B cell (primary cell): ENCODE measurements around the gene NHSL1. TPM values are rescaled to one million over a fixed set of nuclear protein-coding genes. Genes with fewer than 3 reads are reported as not detected.

Source experiments
- ATAC-seq: fragments of 200-7000 bp; cut with Tn5 transposase; one replicate; pipeline ENCODE4 v1.10.0; 2021; ENCODE audit warnings: low read depth, mild to moderate bottlenecking, moderate number of reproducible peaks, moderate library complexity
- CTCF ChIA-PET: fragments of 350-600 bp; sonication (Branson Sonifier 250); formaldehyde crosslinking; loops from one replicate; lab custom pipeline; 2021; ENCODE audit warnings: antibody characterized with exemption, inconsistent platforms; lab: Charles Lee
- POLR2A ChIA-PET: fragments of 350-600 bp; sonication (Branson Sonifier 250); formaldehyde crosslinking; loops from one replicate; lab custom pipeline; 2021; ENCODE audit warnings: antibody characterized with exemption; lab: Charles Lee
- DNase-seq: peaks from one replicate; pipeline ENCODE4 v3.0.0; 2013
- H2AFZ ChIP-seq: 2 replicates; pipeline ENCODE4 v1.6.1; 2012; ENCODE audit warnings: mild to moderate bottlenecking, low read depth, low read length; ENCODE audit not compliant: insufficient read depth, poor library complexity, severe bottlenecking
- H3K27ac ChIP-seq, 2 donors: 1 replicate in 1 of 2; 2 replicates in 1 of 2; pipeline ENCODE4 v1.5.1; 2012 to 2013; ENCODE audit warnings: low read length in 2 of 2, mild to moderate bottlenecking in 2 of 2, moderate library complexity in 1 of 2
- H3K27me3 ChIP-seq, 4 experiments: fragments of 200-600 bp in 1 of 4; sonication (generic) in 1 of 4; replicated peaks in 1 of 4; 1 replicate in 2 of 4; 2 replicates in 2 of 4; pipeline versions ENCODE4 v1.6.1 to v1.7.0; 2013 to 2016; ENCODE audit warnings: low read length in 3 of 4, mild to moderate bottlenecking in 2 of 4, mixed read lengths in 1 of 4, moderate library complexity in 1 of 4; ENCODE audit not compliant: insufficient read depth in 4 of 4, control insufficient read depth in 3 of 4; ENCODE audit errors: control extremely low read depth in 1 of 4
- H3K36me3 ChIP-seq, 2 experiments: replicated peaks in 1 of 2; 1 replicate in 1 of 2; 2 replicates in 1 of 2; pipeline versions ENCODE4 v1.6.1 to v1.7.1; 2013; ENCODE audit warnings: low read length in 1 of 2; ENCODE audit not compliant: insufficient read depth in 2 of 2, control insufficient read depth in 1 of 2; ENCODE audit errors: control extremely low read depth in 1 of 2, extremely low read depth in 1 of 2
- H3K4me1 ChIP-seq, 2 donors: fragments of 200-600 bp in 1 of 2; sonication (generic) in 1 of 2; 1 replicate in 1 of 2; 2 replicates in 1 of 2; pipeline versions ENCODE4 v1.5.1 to v1.6.1; 2013 to 2017; ENCODE audit warnings: low read length in 2 of 2; ENCODE audit not compliant: control insufficient read depth in 2 of 2, insufficient read depth in 2 of 2
- H3K4me2 ChIP-seq: replicated peaks from 2 replicates; pipeline ENCODE3; 2012; ENCODE audit warnings: mild to moderate bottlenecking, low read depth, low read length; ENCODE audit not compliant: poor library complexity, severe bottlenecking
- H3K4me3 ChIP-seq, 5 experiments: fragments of 200-600 bp in 1 of 5; sonication (generic) in 1 of 5; 1 replicate in 3 of 5; 2 replicates in 2 of 5; pipeline versions ENCODE4 v1.5.1 to v1.7.0; 2011 to 2016; ENCODE audit warnings: low read length in 4 of 5, mild to moderate bottlenecking in 4 of 5, low read depth in 2 of 5, control low read depth in 1 of 5, moderate library complexity in 1 of 5; ENCODE audit not compliant: insufficient read depth in 1 of 5; ENCODE audit errors: control extremely low read depth in 1 of 5, extremely low read depth in 1 of 5
- H3K79me2 ChIP-seq: fragments of 200-600 bp; sonication (generic); one replicate; pipeline ENCODE4 v1.6.0; 2016; ENCODE audit warnings: low read length; ENCODE audit not compliant: control insufficient read depth, insufficient read depth
- H3K9ac ChIP-seq: fragments of 200-600 bp; sonication (generic); 2 replicates; pipeline ENCODE4 v1.6.1; 2017; ENCODE audit warnings: mild to moderate bottlenecking, low read length, moderate library complexity
- H3K9me3 ChIP-seq, 3 donors: one replicate each; pipeline versions ENCODE4 v1.6.1 to v1.7.1; 2013; ENCODE audit warnings: low read length in 2 of 3; ENCODE audit not compliant: control insufficient read depth in 2 of 3, insufficient read depth in 1 of 3; ENCODE audit errors: control extremely low read depth in 1 of 3
- H4K20me1 ChIP-seq: 2 replicates; pipeline ENCODE4 v1.6.0; 2012; ENCODE audit warnings: mild to moderate bottlenecking, low read length; ENCODE audit not compliant: insufficient read depth, control insufficient read depth, poor library complexity, severe bottlenecking
- H3K27ac Mint-ChIP-seq: one replicate; pipeline ENCODE4 v1.8.0; 2021; ENCODE audit warnings: mixed read lengths
- H3K27me3 Mint-ChIP-seq: one replicate; pipeline ENCODE4 v1.8.0; 2021; ENCODE audit warnings: mixed read lengths
- H3K4me1 Mint-ChIP-seq: one replicate; pipeline ENCODE4 v1.8.0; 2021; ENCODE audit warnings: mixed read lengths
- H3K4me3 Mint-ChIP-seq: one replicate; pipeline ENCODE4 v1.8.0; 2021; ENCODE audit warnings: mixed read lengths
- H3K9me3 Mint-ChIP-seq: one replicate; pipeline ENCODE4 v1.8.0; 2022; ENCODE audit warnings: mixed read lengths; ENCODE audit not compliant: insufficient read depth
- CTCF ChIP-seq: fragments of 200-600 bp; IDR thresholded peaks from one replicate; pipeline ENCODE4 v1.8.0; 2022; ENCODE audit warnings: antibody characterized with exemption, mild to moderate bottlenecking
- EZH2 ChIP-seq: IDR thresholded peaks from 2 replicates; pipeline ENCODE4 v1.6.1; 2012; ENCODE audit warnings: borderline replicate concordance, low read depth, mild to moderate bottlenecking, moderate library complexity, low read length; ENCODE audit not compliant: insufficient read depth, poor library complexity, severe bottlenecking
- WGBS: methylation state at CpG from one replicate; pipeline ENCODE4 v1.1.5; 2013; ENCODE audit warnings: missing lambda C conversion rate; ENCODE audit not compliant: insufficient coverage; 5-methylcytosine and 5-hydroxymethylcytosine counted together
- intact Hi-C: fragments of 100-400 bp; cut with micrococcal nuclease; formaldehyde crosslinking; loops from one replicate; pipeline ENCODE4 v1.10.0; 2022
- polyA plus RNA-seq: library from polyadenylated mRNA; depleted of rRNA; stranded (reverse); fragments of >200 nt; gene quantifications from 2 replicates; pipeline ENCODE4 v1.2.3, GENCODE V29; 2012
- total RNA-seq, 2 donors: library from RNA; stranded (reverse); fragments of 120-200 nt in 1 of 2; gene quantifications; 1 replicate in 1 of 2; 2 replicates in 1 of 2; pipeline versions ENCODE4 v1.2.3 to v1.2.4, GENCODE V29; 2013 to 2022

NHSL1 gene
- total and polyA plus RNA-seq, 2 donors (not counting 1 experiment from before 2014, with no cell fraction given), result 0.04 to 0.10 TPM

DNA sequence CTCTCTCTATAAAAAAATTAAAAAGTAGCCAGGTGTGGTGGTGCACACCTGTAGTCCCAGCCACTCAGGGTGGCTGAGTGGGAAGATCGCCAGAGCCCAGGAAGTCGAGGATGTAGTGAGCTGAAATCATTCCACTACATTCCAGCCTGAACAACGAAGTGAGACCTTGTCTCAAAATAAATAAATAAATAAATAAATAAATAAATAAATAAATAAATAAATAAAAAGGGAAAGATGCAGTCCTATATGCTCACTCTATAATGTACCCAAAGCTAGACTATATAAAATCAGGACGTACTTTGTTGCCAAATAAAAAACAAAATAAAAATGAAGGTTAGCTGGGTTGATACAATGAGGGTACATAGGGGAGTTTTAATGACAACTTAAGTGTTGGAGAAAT, 26.1 kb upstream of the NHSL1 start:
- H3K9me3 ChIP-seq, result no peaks in the 10 kb centered on the region
- Mint-ChIP-seq H3K27me3 (peaks cover 14% of the 10 kb centered on the region), H3K4me1 (no peaks in the 10 kb centered on the region), H3K27ac (no peak overlapping the region), H3K4me3 (no peak overlapping the region), H3K9me3 (no peaks in the 10 kb centered on the region)
- H3K4me1 ChIP-seq, result no peaks in the 10 kb centered on the region
- ATAC-seq (no peak), DNase-seq (no peak)
- H3K79me2 ChIP-seq, result no peaks in the 10 kb centered on the region
- TF ChIP-seq EZH2, result no peak
- TF ChIP-seq CTCF, result no peak
- no peak overlapping the region for H3K4me2 ChIP-seq
- H3K4me3 ChIP-seq, result no peak overlapping the region
- H4K20me1 ChIP-seq, result no peaks in the 10 kb centered on the region
- H2AFZ ChIP-seq, result no peak overlapping the region
- no CpG with 5 or more reads among the region's 4 CpGs for WGBS
- no peaks in the 10 kb centered on the region for H3K27me3 ChIP-seq
- intact Hi-C loops, result no loop called here
- ChIA-PET CTCF (interaction anchor here (0.7 to 3.6 kb wide), 2 partner anchors 408 to 410 kb away, joined by 4 to 20 read pairs; no protein-coding TSS in a partner anchor), POLR2A (no interaction called here)
- no peaks in the 10 kb centered on the region for H3K36me3 ChIP-seq
- H3K9ac ChIP-seq, result no peak overlapping the region
- no peak overlapping the region for H3K27ac ChIP-seq

GRCh38 chr6:138524526-138524925, 25.2 kb upstream of the NHSL1 start:
- Histone ChIP-seq H3K79me2 (no peaks in the 10 kb centered on the region), H3K27ac (no peak overlapping the region), H3K4me3 (no peak overlapping the region), H3K27me3 (no peaks in the 10 kb centered on the region), H3K4me1 (no peaks in the 10 kb centered on the region), H3K4me2 (no peak overlapping the region), H3K36me3 (no peaks in the 10 kb centered on the region), H4K20me1 (no peaks in the 10 kb centered on the region), H3K9me3 (no peaks in the 10 kb centered on the region), H2AFZ (no peak overlapping the region), H3K9ac (no peak overlapping the region)
- Mint-ChIP-seq H3K4me1 (no peaks in the 10 kb centered on the region), H3K27ac (no peak overlapping the region), H3K27me3 (peaks cover 11% of the 10 kb centered on the region), H3K9me3 (no peaks in the 10 kb centered on the region), H3K4me3 (no peak overlapping the region)
- POLR2A ChIA-PET, result no interaction called here
- ATAC-seq (no peak), DNase-seq (no peak)
- intact Hi-C loops, result no loop called here
- CTCF ChIA-PET, result interaction anchor here (1.1 to 3.6 kb wide), 5 partner anchors 94 to 409 kb away, joined by 3 to 20 read pairs (median 6); no protein-coding TSS in a partner anchor
- 100% methylated on average over 1 of the region's 2 CpGs for WGBS
- no peak for TF ChIP-seq CTCF
- no peak for TF ChIP-seq EZH2
